SW 1271 (cell line): ENCODE data around the gene UNC13C.

ENCODE experiments used
- DNase-seq, 2 experiments: peaks; one replicate each; lab custom pipeline; 2025; lab: John Stamatoyannopoulos, UW

UNC13C gene

DNA sequence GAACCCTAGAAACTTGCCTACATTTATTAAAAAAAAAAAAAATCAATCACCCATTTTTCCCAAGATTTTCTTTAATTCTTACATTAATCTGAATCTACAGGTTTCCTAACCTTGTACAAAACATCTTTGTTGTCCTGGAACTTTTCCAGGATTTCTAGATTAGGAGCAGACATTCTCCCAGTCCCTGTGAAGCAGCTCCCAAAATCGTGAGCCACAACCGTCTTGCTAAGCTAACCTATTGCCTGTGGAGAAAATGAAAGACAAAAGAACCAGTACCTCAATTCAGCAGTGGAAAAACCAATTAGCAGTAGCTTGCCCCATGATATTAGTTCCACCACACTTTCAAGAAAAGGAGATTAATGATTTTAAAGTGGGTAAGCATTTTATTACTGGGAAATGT is 522.1 kb downstream of the UNC13C start:
- DNase-seq, result no peak

DNA sequence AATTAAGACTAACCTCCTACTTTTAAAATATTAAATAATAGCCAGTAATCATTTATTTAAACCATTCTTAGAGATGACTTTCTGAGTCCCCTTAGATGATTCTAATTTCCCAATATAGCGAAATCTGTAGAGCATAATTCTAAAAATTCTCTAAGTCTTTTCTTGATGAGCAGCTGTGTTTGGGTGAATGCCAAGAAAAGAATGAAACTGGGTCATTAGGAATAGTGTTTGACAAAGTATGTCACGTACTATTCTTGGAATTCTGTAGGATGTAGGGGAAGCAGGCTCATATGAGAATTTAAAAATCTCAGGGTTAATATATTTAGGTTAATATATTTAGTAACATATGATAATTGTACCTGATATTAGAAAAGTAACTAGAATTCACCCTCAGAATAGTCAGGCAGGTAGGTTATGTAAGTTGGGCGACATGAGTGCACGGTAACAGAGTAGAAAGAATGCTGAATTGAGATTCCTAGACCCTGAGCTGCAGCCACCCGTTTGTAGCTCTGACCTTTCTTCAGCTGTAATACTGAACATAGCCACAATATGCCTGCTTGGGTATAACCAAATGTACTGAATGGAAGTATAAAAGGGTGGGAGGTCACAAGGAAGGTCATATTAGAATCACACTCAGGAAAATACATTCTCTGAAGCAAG is 524.3 kb downstream of the UNC13C start:
- DNase-seq, result no peak

DNA sequence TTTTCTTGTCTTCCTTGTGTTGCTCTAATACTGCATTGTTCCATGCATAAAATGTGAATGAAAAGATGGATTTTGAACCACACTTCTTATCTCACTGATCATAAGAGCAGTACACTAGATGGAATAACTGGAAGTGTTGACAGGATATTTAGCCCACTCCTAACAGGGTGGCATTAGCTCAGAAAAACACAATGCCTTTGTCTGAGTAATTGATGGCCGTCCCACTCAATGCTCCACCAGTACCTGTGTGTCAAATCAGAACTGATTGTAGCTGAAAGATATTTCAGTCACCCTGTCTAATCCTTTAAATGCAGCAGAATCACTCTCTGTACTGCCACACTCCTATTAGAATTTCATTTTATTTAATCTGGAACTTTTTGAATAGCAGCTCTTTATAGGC is 526.5 kb downstream of the UNC13C start:
- no peak for DNase-seq

DNA sequence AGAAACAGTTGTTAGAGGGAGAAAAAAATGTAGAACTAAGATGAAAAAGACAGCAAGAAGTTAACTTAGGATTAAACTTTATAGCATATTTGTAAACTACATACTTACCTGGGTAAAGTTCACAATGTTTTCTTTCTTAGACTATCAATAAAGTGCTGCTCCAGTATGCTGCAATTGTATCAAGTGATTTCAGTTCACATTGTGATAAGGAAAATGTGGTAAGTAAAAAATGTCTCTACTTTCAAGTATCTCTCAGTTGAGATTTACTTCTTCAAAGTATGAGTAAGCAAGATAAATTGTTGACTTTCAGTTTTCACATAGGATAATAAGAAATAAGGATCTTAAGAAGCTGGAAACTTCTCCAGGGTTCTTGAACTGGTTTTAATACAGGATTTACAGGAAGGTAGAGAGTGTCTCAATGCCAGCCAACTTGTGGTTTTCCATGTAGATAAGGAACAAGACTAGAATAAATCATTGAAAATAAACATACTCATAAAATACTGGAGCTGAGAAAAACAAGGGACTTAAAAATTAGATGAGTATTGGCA is 528.8 kb downstream of the UNC13C start:
- no peak for DNase-seq

DNA sequence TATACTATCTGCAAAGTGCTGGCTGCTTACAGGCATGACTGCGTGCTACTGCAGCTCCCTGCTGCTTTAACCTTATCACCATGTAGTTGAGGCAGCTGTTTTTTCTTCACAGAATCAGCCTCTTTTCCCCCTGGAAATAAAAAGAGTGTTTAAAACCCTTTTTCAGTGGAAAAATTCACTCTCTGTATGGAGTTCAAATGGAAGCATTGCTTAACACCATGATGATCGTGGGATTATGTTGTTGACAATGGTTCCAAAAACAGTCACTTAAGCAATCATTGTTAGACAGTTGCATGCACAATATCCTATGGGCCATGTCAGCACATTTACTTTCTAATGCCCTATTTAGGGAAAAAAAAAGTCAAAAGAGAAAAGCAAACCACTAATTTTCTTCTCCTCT is 536.4 kb downstream of the UNC13C start:
- DNase-seq, result no peak

DNA sequence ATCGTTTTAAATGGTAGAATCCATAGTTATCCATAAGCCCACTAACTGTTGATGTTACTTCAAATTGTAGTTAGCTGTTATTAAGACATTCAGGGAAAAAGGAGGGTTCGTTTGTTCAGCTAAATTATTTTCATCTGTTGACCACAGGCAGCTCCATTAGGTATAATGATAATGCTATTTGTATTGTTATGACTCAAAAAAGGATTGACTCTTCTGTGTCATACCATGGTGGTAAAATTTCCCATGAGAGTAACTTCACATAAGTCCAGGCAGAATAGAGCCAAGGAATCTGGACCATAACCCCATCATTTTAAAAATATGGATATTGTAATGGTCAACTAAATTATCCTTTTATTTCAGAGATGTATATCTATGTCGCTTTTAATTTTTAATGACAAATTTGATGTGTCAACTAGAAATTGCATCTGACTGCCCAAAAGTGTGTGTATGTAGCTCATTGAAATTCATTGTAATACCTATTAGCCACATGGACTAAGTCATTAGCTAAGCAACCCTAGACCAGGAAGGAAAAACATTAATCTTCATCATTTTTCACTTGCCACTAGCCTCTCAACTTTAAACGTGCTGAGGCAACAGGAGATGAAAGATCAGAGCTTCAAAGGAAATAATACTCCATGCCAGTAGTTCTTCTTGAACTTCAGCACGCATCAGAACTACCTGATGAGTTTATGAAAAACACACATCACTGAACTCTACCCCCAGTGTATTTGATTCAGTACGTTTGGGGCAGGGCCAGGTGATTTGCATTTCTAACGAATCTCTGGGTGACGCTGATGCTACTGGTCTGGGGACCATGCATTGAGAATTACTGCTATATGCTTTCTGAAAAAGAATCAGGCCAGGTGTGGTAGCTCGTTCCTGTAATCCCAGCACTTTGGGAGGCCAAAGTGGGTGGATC is 537.7 kb downstream of the UNC13C start:
- no peak for DNase-seq

DNA sequence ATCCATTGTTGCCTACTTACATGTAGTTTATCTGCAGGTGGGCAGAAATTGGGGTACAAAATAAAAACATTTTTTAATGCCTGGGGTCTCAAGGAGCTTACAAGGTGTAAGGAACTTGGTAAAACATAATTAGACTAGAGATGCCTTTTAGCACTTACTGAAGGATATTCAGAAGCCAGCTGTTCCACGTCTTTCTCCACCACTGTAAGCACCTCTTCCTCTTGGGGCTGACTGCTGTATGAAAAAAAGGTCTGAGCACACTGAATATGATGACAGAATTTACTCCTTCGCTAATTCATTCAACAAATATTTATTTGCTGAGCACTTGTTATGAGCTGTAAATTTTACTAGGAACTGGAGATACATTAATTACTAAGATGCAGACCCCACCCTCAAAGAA is 539.1 kb downstream of the UNC13C start:
- no peak for DNase-seq

DNA sequence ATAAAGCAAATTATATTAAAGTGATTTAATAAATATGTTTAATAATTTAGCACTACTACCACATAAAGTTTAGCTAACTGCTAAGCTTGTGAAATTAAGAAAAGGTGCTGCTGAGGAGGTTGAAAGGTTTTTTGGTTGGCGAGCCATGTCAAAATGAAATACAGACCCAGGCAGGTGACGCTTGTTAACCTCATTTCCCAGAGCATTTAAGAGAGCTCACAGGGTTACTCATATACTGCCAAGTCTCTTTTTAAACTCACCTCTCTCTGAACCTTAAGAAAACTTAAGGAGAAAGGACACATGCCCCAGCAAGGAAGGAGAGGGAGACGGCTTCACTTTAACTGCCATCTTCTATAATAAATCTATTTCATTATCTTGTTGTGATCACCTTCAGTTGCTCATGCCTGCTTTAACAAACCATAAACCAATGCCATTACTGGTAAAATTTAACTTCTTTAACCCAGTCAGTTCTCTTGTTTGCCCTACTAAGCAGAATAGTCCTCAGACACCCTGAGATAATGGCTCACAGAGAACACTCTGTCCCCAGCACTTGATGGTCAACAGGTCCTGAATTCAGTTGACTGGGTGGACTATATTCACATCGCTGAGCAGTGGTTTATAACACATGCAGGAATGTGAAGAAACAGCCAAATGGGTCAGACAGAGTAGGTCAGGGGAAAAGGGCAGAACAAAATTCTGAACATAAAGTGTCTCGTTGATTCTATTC is 540.1 kb downstream of the UNC13C start:
- no peak for DNase-seq

DNA sequence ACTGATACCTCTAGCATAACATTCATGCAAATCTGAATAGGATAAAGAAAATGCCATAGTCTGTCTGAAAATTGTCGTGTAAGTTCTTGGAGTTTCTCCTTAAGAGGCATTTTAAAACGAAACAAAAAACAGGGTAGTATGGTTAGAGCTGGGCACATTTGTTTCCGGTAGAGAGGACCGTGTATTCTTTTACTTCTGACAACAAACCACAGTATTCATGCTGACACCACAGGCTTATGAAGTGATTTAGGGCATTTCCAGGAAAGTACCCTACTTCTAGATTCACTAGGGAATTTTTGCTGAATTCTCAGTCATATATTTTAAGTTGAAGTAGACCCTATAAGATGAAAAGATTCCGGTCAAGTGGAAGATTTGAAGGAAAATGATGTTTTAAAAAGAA is 541.3 kb downstream of the UNC13C start:
- no peak for DNase-seq

DNA sequence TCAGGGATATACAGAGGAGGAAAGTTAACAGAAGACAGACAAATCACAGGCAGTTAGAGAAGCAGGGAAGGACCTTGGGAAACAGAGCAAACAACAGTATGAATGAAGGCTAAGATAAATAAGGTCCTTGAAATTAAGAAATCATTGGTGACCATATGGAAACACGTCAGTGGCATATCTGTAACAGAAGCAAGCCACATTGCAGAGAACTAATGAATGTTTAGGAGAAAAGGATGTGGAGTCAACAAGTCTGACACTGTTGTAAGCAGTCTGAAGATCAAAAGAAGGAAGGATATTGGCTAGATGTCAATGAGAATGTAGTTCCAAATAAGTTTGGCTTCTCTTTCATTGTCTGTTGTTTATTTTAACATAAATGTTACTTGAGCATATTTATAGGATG is 542.4 kb downstream of the UNC13C start:
- DNase-seq, result no peak

DNA sequence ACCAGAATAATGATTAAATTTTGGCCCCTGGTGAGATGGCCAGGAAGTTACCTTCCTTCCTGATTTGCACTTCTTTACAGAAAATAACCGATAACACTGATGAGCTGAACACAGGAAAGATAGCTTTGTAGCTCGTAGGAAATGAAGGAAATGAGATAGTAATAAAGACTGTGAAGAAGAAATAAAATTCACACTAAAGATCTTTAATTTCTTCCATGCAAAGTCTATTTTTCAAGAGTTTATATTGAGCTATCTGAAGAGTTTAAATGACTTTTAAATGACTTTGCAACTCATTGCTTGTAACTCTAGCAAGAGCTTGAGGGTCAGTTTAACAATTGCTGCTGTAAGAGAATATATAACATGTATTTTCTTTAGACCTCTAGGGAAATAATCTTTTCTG is 543.0 kb downstream of the UNC13C start:
- no peak for DNase-seq

DNA sequence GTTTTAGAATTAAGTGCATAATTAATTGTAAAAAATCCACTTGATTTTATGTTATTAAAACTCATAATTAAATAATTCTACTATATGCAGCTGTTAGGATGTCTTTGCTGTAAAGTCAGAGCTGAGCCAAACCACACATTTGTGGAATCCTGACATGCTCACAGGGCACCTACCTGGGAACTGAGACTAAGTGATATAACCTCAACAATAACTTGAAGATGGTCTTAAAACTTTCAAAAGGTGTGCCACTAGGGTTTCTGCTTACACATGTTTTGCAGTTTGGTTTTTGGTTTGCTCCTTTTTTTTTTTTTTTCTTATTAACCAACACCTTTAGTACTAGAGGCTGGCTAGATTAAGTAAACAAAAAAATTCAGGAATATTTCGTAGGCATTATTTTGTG is 549.8 kb downstream of the UNC13C start:
- no peak for DNase-seq

DNA sequence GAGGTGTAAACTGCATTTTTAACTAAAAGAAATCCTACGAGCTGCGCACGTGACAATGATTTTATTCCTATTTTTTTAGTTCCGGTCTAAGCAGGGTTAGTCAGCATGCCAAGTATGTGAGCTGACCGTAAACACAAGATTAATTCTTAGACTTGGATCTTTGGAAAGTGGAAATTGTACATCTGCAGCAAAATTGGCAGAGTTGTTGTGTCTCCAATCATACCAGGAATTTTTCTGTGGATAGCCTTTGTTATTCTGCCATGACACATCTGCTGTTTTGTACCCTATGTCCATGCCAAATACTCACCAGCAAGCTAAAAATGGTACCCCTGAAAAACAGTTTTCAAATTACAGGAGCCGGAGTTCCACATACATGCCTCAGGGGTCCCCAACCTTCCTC is 562.5 kb downstream of the UNC13C start:
- DNase-seq, result no peak

DNA sequence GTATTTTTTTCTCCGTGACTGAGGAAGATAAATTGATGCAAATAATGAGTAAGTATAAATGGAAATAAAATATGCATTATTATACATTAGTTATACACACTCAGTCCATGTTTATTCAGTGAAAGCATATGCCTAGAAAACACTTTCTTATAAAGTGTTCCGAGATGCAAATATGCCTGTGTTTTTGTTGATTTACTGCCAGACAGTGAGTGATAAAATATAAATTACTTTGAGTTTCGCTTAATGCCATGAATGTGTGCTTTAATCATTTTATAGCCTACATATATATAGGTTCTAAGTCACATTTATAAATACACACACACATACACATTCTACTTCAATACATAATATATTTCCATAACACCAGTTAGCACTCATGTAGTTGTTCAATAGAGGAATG is 569.2 kb downstream of the UNC13C start:
- DNase-seq, result no peak

DNA sequence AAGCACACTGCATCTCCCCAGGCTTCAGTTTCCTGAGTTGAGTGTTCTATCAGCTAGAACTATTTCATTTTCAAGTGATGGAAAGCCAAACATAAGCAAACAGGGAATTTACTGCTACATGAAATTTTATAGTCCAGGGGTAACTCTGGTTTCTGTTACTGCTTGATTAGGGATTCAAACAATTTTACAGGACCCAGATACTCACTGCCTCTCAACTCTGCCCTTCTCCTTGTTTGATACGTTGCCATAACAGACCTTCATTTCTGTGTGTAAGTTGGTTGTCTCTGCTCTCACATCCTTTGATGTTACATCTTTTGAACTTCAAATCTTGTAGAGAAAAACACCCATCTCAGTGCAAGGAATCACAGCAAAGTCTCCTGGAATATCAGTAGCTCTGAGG is 572.7 kb downstream of the UNC13C start:
- DNase-seq, result no peak

DNA sequence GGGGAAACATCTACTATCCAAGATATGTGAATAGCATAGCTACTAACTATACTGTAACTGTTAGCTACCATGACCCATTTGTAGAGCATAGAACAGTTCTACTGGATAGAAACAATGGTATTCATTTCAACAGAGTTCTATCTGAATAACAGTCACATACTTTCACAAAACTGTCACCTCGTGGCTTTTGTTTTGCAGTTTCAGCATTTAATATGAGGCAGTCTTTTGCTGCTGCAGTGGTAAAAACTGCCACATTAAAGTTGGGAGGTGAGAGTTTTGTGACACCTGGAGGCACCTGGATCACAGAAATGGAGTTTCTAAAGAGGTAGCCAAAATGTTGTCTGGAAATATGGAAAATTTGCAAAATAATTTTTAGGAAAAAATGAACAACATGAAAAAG is 578.0 kb downstream of the UNC13C start:
- DNase-seq, result no peak

DNA sequence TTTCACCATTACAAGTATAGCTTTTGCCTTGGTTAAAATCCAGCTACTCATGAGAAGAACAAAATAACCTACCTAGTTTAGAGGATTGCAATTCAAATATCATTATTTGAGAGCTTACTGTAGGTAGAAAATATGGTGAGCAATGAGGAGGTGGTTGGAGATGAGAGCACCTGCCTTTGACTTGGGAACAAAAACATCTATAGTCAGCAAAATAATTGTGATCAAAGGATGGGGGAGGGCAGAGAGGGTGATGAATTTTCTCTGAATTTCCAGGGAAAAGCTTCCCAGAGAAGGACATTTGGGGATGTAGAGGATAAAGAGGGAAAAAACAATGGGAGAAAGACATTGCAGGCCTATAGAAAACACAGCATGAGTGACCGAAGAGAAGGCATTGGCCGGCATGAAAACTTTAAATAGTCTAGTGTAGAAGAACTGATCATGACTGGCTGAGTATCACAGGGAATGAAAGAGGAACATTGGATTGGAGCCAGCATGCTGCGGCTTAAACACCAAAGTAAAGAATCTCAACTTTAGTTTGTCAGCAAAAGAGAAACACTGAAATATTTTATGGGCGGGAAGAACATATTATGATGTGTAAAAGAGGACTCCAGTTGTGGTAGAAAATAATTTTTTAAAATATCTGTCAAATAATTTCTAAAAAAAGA is 581.3 kb downstream of the UNC13C start:
- DNase-seq, result no peak

DNA sequence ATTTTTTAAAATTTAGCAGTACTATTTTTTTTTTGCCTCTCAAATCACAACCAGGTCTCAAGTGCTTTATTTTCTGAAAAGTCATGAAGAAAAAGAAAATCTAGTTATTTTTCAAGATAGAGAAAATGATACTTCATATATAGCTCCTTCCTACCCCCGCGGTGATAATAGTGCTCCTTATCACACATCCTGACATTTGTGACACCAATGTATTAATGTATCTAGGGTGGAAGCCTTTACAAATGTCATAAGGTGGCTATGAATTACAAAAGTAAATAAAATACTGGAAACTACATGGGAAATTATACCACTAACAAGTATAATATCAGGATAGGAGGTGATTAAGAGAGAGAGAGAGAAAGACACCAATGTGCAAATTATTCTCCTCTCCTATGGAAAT is 582.2 kb downstream of the UNC13C start:
- DNase-seq, result no peak

DNA sequence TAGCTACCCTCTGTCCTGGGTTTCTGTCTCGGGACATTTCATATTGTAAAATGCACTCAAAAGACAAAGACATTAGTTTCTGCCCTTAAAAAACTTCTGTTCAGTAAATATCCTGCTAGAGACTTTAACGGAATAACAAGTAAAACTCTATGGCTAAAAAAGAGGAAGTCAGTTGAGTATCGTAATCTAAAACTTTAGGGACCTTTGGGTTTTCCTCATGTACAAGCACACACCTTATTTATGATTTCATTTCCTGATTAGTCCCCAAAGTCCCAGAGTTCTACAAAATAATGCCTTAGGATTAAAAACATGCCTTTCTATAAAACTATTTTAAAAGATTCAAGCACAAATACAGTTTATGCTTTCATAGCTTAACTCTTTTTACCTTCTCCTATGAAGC is 585.9 kb downstream of the UNC13C start:
- DNase-seq, result no peak

DNA sequence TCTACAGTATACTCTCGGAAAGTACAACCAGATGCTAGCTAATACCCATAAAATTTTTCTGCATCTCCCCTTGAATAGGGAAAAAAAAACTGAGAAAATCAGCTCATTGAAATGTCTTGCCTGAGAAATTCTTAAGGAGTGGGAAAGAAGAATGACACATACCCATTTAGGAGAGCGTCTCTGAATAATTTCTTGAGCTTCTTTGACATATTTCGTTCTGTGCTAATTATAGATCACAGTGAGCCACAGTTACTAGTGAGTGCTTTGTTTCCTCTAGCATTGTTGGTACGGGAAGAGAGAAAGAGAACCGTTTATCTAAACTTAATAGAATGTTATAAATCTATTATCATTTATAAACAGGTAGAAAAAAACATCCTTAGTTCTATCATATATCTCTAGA is 588.4 kb downstream of the UNC13C start:
- DNase-seq, result no peak

DNA sequence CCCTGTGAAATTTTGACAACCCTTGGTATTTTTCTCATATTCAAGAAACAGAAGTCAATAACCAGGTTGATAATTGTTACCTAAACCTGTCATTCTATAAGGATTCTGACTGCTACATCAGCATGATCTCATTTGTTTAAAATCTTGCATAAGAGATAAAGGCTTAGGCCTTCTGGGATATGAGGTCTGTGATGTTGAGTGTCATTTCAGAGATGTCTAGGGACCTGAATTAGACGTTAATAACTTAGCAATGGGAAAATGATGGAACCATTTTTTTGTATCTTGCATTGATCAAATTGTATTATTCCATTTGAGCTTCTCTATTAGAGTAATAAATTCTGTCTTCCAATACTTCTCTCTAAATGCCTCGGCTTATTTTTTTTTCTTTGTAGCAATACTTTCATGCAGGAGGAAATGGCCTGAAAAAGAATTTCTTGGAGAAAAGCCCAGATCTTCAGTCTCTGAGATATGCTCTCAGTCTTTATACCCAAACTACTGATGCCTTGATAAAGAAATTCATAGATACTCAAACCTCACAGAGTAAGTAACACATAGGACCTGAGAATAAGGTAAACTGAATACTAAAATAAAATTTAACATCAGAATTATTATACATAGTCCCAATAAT is 589.3 kb downstream of the UNC13C start:
- DNase-seq, result no peak

DNA sequence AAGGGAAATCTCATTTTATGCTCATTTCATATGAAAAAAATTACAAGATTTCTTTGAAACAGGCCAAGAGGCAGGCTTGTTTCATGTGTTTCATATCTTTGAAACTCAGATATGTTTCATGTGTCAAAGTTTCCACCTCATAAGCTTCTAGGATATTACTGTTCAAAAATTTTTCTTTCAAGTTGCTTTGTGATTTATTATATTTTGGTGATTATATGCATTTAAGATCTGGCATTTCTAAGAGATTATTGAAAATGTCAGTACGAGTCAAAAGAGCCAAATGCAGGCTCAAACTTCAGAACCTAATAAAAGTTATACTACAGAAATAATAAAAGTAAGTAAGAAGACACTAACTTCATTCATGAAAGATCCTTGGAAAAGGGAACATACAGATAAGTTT is 590.1 kb downstream of the UNC13C start:
- DNase-seq, result no peak
